Esophagus muscularis mucosa (tissue), 4 donors: ENCODE data around the gene ITM2C. TPM values are rescaled to one million over a fixed set of nuclear protein-coding genes. Genes with fewer than 3 reads are reported as not detected.

ENCODE experiments used
- DNase-seq: peaks from one replicate; pipeline ENCODE4 v3.0.0-alpha.2; 2017; ENCODE audit errors: extremely low spot score
- H3K27ac ChIP-seq, 4 donors: fragments of 200-600 bp; sonication (generic); replicated peaks in 1 of 4; 1 replicate in 3 of 4; 2 replicates in 1 of 4; pipeline ENCODE4 v1.5.1; 2016 to 2019; ENCODE audit warnings: mild to moderate bottlenecking in 1 of 4
- H3K27me3 ChIP-seq, 4 donors: fragments of 200-600 bp; sonication (generic); one replicate each; pipeline versions ENCODE4 v1.5.1 to v1.6.0; 2016 to 2019
- H3K36me3 ChIP-seq, 4 donors: fragments of 200-600 bp; sonication (generic); one replicate each; pipeline ENCODE4 v1.5.1; 2016 to 2019
- H3K4me1 ChIP-seq, 4 donors: fragments of 200-600 bp; sonication (generic); one replicate each; pipeline ENCODE4 v1.5.1; 2016 to 2019
- H3K4me3 ChIP-seq, 4 donors: fragments of 200-600 bp; sonication (generic); 1 replicate in 2 of 4; 2 replicates in 2 of 4; pipeline ENCODE4 v1.5.1; 2016 to 2019; ENCODE audit warnings: mild to moderate bottlenecking in 4 of 4, moderate library complexity in 1 of 4
- H3K9me3 ChIP-seq, 4 donors: fragments of 200-600 bp; sonication (generic); 1 replicate in 3 of 4; 2 replicates in 1 of 4; pipeline ENCODE4 v1.5.1; 2016 to 2019
- CTCF ChIP-seq, 3 experiments: fragments of 200-600 bp in 2 of 3; fragments of 450-650 bp in 1 of 3; sonication (generic) in 2 of 3; IDR thresholded peaks; one replicate each; pipeline ENCODE4 v1.5.1; 2017 to 2019; ENCODE audit warnings: antibody characterized with exemption in 3 of 3, mild to moderate bottlenecking in 2 of 3, moderate library complexity in 1 of 3
- EP300 ChIP-seq: sonication (generic); formaldehyde crosslinking; IDR thresholded peaks from one replicate; pipeline ENCODE4 v1.6.1; 2017; ENCODE audit warnings: antibody characterized with exemption
- POLR2A ChIP-seq: fragments of 450-650 bp; IDR thresholded peaks from one replicate; pipeline ENCODE4 v1.6.1; 2017; ENCODE audit warnings: antibody characterized with exemption, moderate library complexity, mild to moderate bottlenecking, low read depth
- POLR2AphosphoS5 ChIP-seq, 2 donors: sonication (generic); formaldehyde crosslinking; IDR thresholded peaks; one replicate each; pipeline ENCODE4 v1.6.1; 2017; ENCODE audit warnings: antibody characterized with exemption in 2 of 2
- WGBS: methylation state at CpG from one replicate; pipeline ENCODE4 v1.1.5; 2018; 5-methylcytosine and 5-hydroxymethylcytosine counted together
- intact Hi-C: fragments of 100-400 bp; cut with DNase I; formaldehyde crosslinking; loops from one replicate; pipeline ENCODE4 v1.15.1; 2023
- total RNA-seq, 4 donors: library from RNA; depleted of rRNA; stranded (reverse); fragments of >200 nt; gene quantifications; one replicate each; pipeline versions ENCODE4 v1.1.0 to v1.2.1, GENCODE V29; 2016

Gene ITM2C
- total RNA-seq, 4 donors from 2014 or later: 84.0 to 145 (median 101) TPM

- Histone ChIP-seq H3K9me3 (no peaks in the 10 kb centered on the region), H3K27me3 (no peaks in the 10 kb centered on the region), H3K27ac (no peak overlapping the region), H3K4me1 (no peaks in the 10 kb centered on the region), H3K36me3 (no peaks in the 10 kb centered on the region), H3K4me3 (no peak overlapping the region)
- WGBS: 69% methylated on average over 4 of the region's 5 CpGs
- TF ChIP-seq CTCF (IDR thresholded peaks at IDR 0.05) (no peak), EP300 (no peak)
- no peak for DNase-seq
- intact Hi-C loops: no loop called here
These were observed 21.5 kb downstream of the ITM2C start for GRCh38 chr2:230886206-230886605.

GRCh38 chr2:230886671-230887071 is 21.9 kb downstream of the ITM2C start:
- DNase-seq: no peak
- Histone ChIP-seq H3K4me3 (no peak overlapping the region), H3K9me3 (no peaks in the 10 kb centered on the region), H3K27me3 (peaks cover 0 to under 1% (median 0%) of the 10 kb centered on the region in 4 donors), H3K27ac (no peak overlapping the region), H3K4me1 (no peaks in the 10 kb centered on the region), H3K36me3 (no peaks in the 10 kb centered on the region)
- intact Hi-C loops: no loop called here
- 100% methylated on average over 1 of the region's 14 CpGs for WGBS
- no peak for TF ChIP-seq EP300

GRCh38 chr2:230887342-230887741 is 22.6 kb downstream of the ITM2C start:
- intact Hi-C loops: no loop called here
- H3K36me3 ChIP-seq: no peaks in the 10 kb centered on the region
- H3K4me3 ChIP-seq: no peak overlapping the region
- H3K9me3 ChIP-seq: no peaks in the 10 kb centered on the region
- WGBS: 84% methylated on average over 7 of the region's 7 CpGs
- H3K27me3 ChIP-seq: peaks cover 0 to 7% (median 0%) of the 10 kb centered on the region in 4 donors
- no peak overlapping the region for H3K27ac ChIP-seq
- DNase-seq: no peak
- TF ChIP-seq POLR2AphosphoS5 (IDR thresholded peaks at IDR 0.05): no peak
- no peak for TF ChIP-seq EP300
- TF ChIP-seq CTCF (IDR thresholded peaks at IDR 0.05): no peak
- TF ChIP-seq POLR2A: no peak
- H3K4me1 ChIP-seq: no peaks in the 10 kb centered on the region

- H3K4me3 ChIP-seq: no peak overlapping the region
- TF ChIP-seq EP300: no peak
- TF ChIP-seq POLR2A: no peak
- TF ChIP-seq POLR2AphosphoS5 (IDR thresholded peaks at IDR 0.05): no peak
- no peak for TF ChIP-seq CTCF (IDR thresholded peaks at IDR 0.05)
- no peaks in the 10 kb centered on the region for H3K9me3 ChIP-seq
- H3K27ac ChIP-seq: no peak overlapping the region
- H3K27me3 ChIP-seq: peaks cover 0 to 13% (median 0%) of the 10 kb centered on the region in 4 donors
- WGBS: 94% methylated on average over 13 of the region's 14 CpGs
- DNase-seq: no peak
- H3K4me1 ChIP-seq: no peaks in the 10 kb centered on the region
- intact Hi-C loops: no loop called here
- no peaks in the 10 kb centered on the region for H3K36me3 ChIP-seq
These were observed 24.2 kb downstream of the ITM2C start for GRCh38 chr2:230888824-230889400.

- H3K36me3 ChIP-seq: no peaks in the 10 kb centered on the region
- no peak for DNase-seq
- intact Hi-C loops: no loop called here
- H3K9me3 ChIP-seq: no peaks in the 10 kb centered on the region
- 93% methylated on average over 22 of the region's 22 CpGs for WGBS
- H3K27ac ChIP-seq: no peak overlapping the region
- TF ChIP-seq POLR2A (no peak), CTCF (IDR thresholded peaks at IDR 0.05) (no peak), POLR2AphosphoS5 (IDR thresholded peaks at IDR 0.05) (no peak), EP300 (no peak)
- no peak overlapping the region for H3K4me3 ChIP-seq
- peaks cover 0 to 13% (median 0%) of the 10 kb centered on the region in 4 donors for H3K27me3 ChIP-seq
- no peaks in the 10 kb centered on the region for H3K4me1 ChIP-seq
These were observed 25.3 kb downstream of the ITM2C start for GRCh38 chr2:230889911-230890601.
